Thyroid gland (tissue), 4 donors: ENCODE results near the gene ELOB.

Source experiments
- POLR2A ChIP-seq, 2 donors: fragments of 450-650 bp; IDR thresholded peaks; one replicate each; pipeline ENCODE4 v1.6.1; 2017; ENCODE audit warnings: antibody characterized with exemption in 2 of 2, mild to moderate bottlenecking in 2 of 2, moderate library complexity in 1 of 2
- TF ChIP-seq, protein P1 (sequence below), 6 experiments: fragments of 200-600 bp in 3 of 6; fragments of 450-650 bp in 3 of 6; sonication (generic) in 3 of 6; IDR thresholded peaks; one replicate each; pipeline ENCODE4 v1.5.1; 2016 to 2019; ENCODE audit warnings: antibody characterized with exemption in 6 of 6, mild to moderate bottlenecking in 2 of 6, inconsistent platforms in 1 of 6, moderate library complexity in 1 of 6

DNA sequence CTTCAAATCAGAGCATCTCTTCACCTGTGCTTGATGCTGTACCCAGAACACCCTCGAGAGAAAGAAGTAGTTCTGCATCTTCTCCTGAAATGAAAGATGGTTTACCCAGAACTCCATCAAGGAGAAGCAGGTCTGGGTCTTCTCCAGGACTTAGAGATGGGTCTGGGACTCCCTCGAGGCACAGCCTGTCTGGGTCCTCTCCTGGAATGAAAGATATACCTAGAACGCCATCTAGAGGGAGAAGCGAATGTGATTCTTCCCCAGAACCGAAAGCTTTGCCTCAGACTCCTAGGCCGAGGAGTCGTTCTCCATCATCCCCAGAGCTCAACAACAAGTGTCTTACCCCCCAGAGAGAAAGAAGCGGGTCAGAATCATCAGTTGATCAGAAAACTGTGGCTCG is 12.4 kb downstream of the ELOB start:
- TF ChIP-seq, protein P1, sequence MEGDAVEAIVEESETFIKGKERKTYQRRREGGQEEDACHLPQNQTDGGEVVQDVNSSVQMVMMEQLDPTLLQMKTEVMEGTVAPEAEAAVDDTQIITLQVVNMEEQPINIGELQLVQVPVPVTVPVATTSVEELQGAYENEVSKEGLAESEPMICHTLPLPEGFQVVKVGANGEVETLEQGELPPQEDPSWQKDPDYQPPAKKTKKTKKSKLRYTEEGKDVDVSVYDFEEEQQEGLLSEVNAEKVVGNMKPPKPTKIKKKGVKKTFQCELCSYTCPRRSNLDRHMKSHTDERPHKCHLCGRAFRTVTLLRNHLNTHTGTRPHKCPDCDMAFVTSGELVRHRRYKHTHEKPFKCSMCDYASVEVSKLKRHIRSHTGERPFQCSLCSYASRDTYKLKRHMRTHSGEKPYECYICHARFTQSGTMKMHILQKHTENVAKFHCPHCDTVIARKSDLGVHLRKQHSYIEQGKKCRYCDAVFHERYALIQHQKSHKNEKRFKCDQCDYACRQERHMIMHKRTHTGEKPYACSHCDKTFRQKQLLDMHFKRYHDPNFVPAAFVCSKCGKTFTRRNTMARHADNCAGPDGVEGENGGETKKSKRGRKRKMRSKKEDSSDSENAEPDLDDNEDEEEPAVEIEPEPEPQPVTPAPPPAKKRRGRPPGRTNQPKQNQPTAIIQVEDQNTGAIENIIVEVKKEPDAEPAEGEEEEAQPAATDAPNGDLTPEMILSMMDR (IDR thresholded peaks at IDR 0.05), result no peak
- TF ChIP-seq POLR2A (IDR thresholded peaks at IDR 0.05), result no peak
